22Rv1 (cell line): ENCODE data around the gene SNCAIP.

ENCODE experiments used
- H3K27ac ChIP-seq: fragments of 450-650 bp; 2 replicates; pipeline ENCODE4 v1.5.1; 2017
- CTCF ChIP-seq: fragments of 450-650 bp; IDR thresholded peaks from 2 replicates; pipeline ENCODE4 v1.5.1; 2017; ENCODE audit warnings: mild to moderate bottlenecking
- ZFX ChIP-seq: fragments of 450-650 bp; IDR thresholded peaks from 2 replicates; pipeline ENCODE4 v1.6.1; 2017; ENCODE audit warnings: antibody characterized with exemption, borderline replicate concordance

Gene SNCAIP

DNA sequence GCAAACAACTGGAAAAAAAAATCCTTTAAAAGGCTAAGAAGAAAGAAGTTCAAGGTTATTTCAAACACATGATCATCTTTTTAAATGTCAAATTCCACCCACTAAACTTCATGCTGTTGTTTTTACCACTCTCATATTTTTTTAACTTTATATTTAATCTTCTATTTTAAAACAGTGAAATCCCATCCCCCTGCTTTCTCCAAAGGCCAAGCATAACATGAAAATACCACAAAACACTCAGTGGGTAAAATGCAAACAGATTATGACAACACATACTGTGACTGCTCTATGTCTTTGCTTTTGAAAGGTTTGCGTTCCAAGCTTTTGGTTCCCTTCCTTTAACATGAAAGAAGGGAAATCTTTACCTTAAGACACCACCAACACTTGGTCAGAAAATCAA lies 127.6 kb downstream of the SNCAIP start:
- H3K27ac ChIP-seq = no peak overlapping the region
- no peak for TF ChIP-seq CTCF
- TF ChIP-seq ZFX = no peak

- TF ChIP-seq CTCF (no peak), ZFX (no peak)
- H3K27ac ChIP-seq = no peak overlapping the region
Observed at GRCh38 chr5:122442938-122443337, 130.9 kb downstream of the SNCAIP start.

DNA sequence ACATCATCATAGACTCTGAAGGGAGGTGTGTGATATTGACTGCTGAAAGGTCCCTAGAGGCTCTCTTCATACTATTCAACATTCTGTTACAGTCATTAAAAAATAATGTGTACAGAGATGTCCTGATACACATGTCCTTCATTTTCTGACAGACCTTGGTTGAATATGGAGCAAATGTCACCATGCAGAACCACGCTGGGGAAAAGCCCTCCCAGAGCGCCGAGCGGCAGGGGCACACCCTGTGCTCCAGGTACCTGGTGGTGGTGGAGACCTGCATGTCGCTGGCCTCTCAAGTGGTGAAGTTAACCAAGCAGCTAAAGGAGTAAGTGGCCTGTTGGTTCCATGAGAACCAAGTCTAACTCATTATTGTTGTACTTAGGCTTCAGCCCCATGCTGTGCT lies 132.4 kb downstream of the SNCAIP start:
- TF ChIP-seq CTCF (no peak), ZFX (no peak)
- H3K27ac ChIP-seq = no peak overlapping the region

GRCh38 chr5:122445070-122445469 lies 133.0 kb downstream of the SNCAIP start:
- H3K27ac ChIP-seq = no peak overlapping the region
- TF ChIP-seq CTCF = no peak
- TF ChIP-seq ZFX = no peak

- TF ChIP-seq ZFX = no peak
- TF ChIP-seq CTCF = 0 out of 2 replicates have a peak, but pooled peaks have one; percentile 7
- H3K27ac ChIP-seq = no peak overlapping the region
Observed at GRCh38 chr5:122447072-122447471, 135.0 kb downstream of the SNCAIP start.

GRCh38 chr5:122447879-122448278 lies 135.8 kb downstream of the SNCAIP start:
- no peak for TF ChIP-seq CTCF
- no peak overlapping the region for H3K27ac ChIP-seq

DNA sequence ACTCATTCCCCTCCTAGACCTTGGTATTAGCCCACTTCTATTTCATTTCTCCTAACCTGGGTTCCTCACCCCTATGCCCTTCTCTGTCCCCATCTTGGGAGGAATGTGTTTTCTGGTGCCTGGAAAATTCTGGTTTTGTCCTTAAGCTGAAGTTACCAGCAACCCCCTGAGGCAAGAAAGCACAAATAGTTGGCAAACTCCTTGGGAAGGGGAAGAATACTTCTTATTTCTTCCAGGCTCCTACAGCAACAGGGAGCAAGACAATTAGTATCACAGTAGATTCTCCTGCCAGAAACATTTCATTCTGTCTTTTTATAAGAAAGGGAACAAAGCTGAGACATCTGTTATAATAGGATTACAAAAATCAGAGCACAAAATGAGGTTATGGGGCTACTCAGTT lies 142.5 kb downstream of the SNCAIP start:
- TF ChIP-seq CTCF (no peak), ZFX (no peak)
- no peak overlapping the region for H3K27ac ChIP-seq
